GM18858 (cell line): ENCODE measurements around the gene TADA3.

Experiments
- ATAC-seq: cut with Tn5 transposase; IDR thresholded peaks from one replicate; pipeline ENCODE4 v1.9.1; 2021; ENCODE audit not compliant: unreplicated experiment

TADA3 gene

DNA sequence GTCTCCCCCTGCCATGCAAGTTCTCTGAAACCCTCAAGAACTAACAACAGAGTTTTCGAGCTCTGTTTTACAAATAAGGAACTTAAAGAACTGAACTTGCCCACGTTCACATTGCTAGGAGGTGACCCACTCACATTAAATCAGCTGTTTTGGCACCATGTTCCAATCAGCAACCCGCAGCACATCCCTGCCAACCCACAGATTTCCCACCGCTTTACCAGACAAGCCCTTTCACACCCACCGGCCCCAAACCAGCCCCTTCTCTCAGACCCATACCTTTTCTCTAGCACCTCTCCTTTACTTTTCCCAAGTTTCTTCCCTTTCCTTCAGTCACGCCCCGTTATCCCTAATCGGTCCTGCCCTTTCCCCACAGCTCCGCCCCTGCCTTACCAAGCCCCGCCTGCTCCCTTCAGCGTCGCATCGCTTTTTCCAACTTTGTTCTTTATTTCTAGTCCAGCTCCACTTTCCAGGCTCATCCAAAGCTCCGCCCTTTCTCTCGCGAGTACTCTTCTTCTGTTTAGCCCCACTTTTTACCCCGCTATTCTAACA is 61.5 kb downstream of the TADA3 start:
- peak; percentile 18 for ATAC-seq
